GM21825 (cell line): ENCODE results near the gene PRDX5.
"Not testable (repeated sequence)": the region's sequence is repeated elsewhere in the genome, so short reads cannot be mapped to it uniquely, and the experiment has no call there.

Experiments used
- ATAC-seq: cut with Tn5 transposase; IDR thresholded peaks from one replicate; pipeline ENCODE4 v1.9.1; 2021; ENCODE audit warnings: mild to moderate bottlenecking, moderate library complexity; ENCODE audit not compliant: unreplicated experiment

PRDX5 gene

GRCh38 chr11:64323373-64323772 lies 5.5 kb downstream of the PRDX5 start:
- no peak for ATAC-seq

GRCh38 chr11:64323984-64324383 lies 6.1 kb downstream of the PRDX5 start:
- not testable (repeated sequence) for ATAC-seq

DNA sequence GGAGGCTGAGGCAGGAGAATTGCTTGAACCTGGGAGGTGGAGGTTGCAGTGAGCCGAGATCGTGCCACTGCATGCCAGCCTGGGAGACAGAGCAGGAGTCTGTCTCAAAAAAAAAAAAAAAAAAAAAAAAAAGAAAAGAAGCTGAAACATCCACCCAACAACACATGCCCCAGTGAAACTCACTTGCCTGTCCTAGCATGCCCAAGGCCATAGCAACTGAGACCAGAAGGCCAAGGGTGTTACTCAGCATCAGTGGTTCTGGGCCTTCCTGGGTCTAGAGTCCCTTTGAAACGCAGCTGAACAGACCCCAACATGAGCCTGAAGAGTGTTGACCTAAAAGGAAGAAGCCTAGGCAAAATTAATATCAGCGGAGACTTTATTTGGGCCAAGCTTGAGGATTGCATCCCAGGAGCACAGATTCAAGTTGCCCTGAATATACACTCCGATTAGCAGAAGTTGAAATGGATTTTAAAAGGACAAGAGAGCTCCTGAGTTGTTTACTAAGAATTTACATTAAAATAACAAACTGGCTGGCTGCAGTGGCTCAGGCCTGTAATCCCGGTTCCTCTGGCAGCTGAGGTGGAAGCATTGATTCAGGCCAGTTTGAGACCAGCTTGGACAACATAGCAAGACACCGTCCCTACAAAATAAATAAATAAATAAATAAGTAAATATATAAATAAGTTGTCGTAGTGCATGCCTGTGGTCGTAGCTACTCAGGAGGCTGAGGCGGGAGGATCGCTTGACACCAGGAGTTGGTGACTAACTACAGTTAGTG lies 7.0 kb downstream of the PRDX5 start:
- ATAC-seq: no peak

DNA sequence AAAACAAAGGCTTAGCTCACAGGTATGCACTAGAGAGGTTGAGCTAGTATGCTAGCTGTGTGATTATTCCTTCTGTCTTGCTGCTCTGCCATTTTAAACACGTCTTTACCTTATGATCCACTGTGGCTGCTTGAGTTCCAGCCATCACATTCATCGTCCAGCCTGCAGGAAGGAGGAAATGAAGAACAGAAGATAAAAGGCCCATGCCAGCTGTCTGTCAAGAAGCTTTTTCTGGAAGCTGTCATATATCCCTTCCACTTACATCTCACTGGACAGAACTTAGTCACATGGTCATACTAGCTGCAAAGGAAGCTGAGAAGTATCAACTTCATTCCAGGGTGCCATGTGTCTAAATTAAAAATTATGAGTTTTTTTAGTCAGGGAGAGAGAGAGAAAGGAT lies 9.5 kb downstream of the PRDX5 start:
- no peak for ATAC-seq

DNA sequence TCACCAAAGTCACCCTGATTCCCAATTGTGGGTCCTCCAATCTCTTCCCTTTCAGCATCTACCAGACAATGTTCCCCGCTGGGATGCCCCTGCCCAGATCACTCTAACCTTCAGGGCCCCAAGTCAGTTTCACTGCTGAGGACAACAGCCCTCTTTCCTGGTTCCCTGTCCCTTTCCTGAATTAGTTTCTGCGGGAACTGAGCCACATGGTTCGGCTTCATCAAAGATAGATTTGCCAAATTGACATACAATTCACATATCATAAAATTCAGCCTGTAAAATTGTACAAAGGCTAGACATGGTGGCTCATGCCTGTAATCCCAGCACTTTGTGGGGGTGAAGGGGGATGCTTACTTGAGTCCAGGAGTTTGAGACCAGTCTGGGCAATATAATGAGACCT lies 10.1 kb downstream of the PRDX5 start:
- no peak for ATAC-seq

GRCh38 chr11:64330888-64331287 lies 13.0 kb downstream of the PRDX5 start:
- ATAC-seq: no peak

- ATAC-seq: peak; percentile 44
Measured at GRCh38 chr11:64331569-64332371, 13.8 kb downstream of the PRDX5 start.

GRCh38 chr11:64333556-64333955 lies 15.6 kb downstream of the PRDX5 start:
- ATAC-seq: no peak

- peak; percentile 80 for ATAC-seq
Measured at GRCh38 chr11:64334764-64335735, 17.1 kb downstream of the PRDX5 start.

DNA sequence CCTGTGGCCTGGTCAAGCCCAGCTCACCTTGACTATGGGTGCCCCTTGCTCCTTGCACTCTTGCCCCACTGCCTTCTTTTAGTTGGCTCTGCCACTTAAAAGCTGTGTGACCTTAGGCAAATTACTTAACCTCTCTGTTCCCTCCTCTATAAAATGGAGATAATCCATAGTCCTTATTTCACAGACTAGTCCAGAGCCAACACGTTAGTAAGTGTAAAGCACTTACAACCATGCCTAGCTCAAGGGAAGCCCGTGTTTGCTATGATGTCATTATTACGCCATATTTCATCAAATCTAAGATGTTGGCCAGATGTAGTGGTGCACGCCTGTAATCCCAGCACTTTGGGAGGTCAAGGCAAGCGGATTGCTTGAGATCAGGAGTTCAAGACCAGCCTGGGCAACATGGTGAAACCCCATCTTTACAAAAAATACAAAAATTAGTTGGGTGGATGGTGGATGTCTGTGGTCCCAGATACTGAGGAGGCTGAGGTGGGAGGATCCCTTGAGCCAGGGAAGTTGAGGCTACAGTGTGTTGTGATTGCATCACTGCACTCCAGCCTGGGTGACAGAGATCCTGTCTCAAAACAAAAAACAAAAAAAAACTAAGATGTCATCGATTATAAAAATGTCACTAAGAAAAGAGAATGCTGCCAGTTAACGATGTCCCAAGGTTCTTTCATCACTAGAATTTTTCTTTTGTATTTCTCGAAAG lies 19.8 kb downstream of the PRDX5 start:
- no peak for ATAC-seq

DNA sequence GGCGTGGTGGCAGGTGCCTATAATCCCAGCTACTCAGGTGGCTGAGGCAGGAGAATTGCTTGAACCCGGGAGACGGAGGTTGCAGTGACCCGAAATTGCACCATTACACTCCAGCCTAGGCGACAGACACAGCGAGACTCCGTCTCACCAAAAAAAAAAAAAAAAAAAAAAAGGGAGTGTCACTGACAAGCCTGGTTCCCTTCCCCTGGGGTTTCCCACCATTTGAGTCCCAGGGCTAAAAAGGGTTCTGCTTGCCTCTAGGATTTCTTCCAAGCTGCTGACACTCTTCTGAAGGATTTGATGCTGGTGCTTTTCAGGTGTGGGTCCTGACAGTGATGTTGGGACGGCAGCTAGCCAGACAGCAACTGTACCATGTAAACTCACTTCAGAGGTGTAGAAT lies 20.8 kb downstream of the PRDX5 start:
- no peak for ATAC-seq

DNA sequence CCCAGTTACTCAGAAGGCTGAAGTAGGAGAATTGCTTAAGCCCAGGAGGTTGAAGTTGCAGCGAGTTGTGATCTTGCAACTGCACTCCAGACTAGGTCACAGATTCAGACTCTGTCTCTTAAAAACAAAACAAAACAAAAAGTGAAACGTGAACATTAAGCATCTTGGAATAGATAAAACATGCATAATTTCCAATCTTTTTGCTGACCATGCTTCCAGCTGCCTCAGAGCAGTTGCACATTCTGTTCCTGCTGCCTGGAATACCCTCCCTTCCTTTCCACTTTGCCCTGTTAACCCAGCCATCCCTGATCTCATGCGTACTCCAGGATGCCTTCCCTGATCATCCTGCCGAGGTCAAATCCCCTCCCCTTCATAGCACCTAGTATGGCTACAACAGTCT lies 21.4 kb downstream of the PRDX5 start:
- ATAC-seq: no peak

- no peak for ATAC-seq
Measured at GRCh38 chr11:64339754-64340408, 22.0 kb downstream of the PRDX5 start, which contains the start of gene CCDC88B. Gene CCDC88B, plus strand, starts transcription at chr11:64340204. Its CDS starts 63 bp downstream, at chr11:64340267.

DNA sequence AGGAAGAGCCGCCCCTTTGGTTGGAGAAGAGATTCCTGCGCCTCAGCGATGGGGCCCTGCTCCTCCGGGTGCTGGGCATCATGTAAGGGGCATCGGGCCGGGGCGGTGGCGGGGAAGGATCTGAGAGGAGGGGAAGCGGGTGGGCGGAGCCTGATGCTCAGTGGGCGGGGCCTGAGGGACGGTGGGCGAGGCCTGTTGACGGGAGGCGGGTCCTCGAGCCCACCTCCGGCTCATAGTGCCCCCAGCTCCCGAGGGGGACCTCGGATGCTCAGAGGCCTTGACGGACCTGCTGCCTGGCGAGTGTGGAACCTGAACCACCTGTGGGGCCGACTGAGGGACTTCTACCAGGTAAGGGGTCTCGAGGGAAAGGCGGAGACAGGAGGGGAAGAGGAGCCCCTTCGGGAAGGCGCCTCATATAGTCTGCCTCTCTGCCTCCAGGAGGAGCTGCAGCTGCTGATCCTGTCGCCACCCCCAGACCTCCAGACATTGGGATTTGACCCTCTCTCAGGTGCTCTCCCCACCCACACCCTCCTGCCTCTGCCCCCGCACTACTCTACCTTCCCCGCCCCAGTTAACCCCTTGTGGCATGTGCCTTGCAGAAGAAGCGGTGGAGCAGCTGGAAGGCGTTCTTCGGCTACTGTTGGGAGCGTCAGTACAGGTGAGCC lies 22.9 kb downstream of the PRDX5 start:
- no peak for ATAC-seq

DNA sequence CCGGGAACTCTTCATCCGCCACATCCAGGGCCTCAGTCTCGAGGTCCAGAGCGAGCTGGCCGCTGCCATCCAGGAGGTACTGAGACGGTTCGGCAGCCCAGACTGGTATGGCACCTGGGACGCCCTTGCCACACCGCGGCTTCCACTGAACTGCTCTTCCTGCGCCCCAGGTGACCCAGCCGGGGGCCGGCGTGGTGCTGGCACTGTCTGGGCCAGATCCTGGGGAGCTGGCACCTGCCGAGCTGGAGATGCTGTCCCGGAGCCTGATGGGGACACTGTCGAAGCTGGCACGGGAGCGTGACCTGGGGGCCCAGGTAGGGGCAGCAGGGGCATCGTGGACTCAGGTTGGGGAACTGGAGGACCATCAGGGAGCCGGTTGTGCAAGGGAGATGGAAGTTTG lies 23.5 kb downstream of the PRDX5 start:
- no peak for ATAC-seq

GRCh38 chr11:64341851-64342791 lies 24.2 kb downstream of the PRDX5 start:
- ATAC-seq: peak; percentile 36

DNA sequence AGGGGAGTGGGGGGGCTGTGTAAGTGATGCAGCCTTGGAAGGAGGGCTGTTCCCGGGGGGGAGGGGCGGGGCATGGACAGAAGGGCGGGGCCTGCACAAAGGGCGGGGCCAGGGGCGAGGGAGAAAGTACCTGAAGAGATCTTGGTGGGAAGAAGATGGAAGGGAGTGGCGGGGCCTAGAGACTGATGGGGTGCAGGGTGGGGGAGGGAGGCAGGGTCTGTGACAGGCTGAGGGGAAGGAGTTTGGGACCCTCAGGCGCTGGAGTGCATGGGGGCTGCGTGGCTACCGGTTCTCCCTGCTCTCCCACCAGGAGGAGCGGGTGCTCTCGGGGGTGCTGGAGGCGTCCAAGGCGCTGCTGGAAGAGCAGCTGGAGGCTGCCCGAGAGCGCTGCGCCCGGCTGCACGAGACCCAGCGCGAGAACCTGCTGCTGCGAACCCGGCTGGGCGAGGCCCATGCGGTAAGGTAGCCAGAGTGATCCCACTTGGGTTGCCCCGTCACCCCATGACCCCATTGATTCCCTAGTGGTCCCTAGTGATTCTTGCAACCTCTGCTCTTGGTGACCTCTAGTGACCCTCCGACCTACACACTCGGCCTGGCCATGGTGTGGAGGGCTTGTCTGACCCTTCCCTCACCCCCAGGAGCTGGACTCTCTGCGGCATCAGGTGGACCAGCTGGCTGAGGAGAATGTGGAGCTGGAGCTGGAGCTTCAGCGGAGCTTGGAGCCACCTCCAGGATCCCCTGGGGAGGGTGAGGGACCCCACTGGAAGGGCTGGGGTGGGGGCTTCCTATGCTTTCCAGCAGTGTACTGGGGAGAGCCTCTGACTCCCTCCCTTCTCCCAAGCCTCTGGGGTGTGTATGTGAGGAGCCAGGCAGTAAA lies 25.2 kb downstream of the PRDX5 start:
- no peak for ATAC-seq
